MM.1S (cell line): ENCODE data around the gene CBARP.

Source experiments
- EZH2 ChIP-seq: fragments of 300-600 bp; sonication (generic); optimal IDR thresholded peaks from 2 replicates; pipeline ENCODE3; 2017; ENCODE audit warnings: low read depth, mild to moderate bottlenecking, antibody characterized with exemption, low read length, mixed read lengths
- EZH2phosphoT487 ChIP-seq: fragments of 300-600 bp; sonication (generic); IDR thresholded peaks from 2 replicates; pipeline ENCODE4 v1.6.1; 2018; ENCODE audit warnings: antibody characterized with exemption, low read length
- TF ChIP-seq, protein P1 (sequence below): fragments of 300-600 bp; sonication (generic); IDR thresholded peaks from 2 replicates; pipeline ENCODE4 v1.5.1; 2016; ENCODE audit warnings: antibody characterized with exemption, low read length, mixed read lengths

DNA sequence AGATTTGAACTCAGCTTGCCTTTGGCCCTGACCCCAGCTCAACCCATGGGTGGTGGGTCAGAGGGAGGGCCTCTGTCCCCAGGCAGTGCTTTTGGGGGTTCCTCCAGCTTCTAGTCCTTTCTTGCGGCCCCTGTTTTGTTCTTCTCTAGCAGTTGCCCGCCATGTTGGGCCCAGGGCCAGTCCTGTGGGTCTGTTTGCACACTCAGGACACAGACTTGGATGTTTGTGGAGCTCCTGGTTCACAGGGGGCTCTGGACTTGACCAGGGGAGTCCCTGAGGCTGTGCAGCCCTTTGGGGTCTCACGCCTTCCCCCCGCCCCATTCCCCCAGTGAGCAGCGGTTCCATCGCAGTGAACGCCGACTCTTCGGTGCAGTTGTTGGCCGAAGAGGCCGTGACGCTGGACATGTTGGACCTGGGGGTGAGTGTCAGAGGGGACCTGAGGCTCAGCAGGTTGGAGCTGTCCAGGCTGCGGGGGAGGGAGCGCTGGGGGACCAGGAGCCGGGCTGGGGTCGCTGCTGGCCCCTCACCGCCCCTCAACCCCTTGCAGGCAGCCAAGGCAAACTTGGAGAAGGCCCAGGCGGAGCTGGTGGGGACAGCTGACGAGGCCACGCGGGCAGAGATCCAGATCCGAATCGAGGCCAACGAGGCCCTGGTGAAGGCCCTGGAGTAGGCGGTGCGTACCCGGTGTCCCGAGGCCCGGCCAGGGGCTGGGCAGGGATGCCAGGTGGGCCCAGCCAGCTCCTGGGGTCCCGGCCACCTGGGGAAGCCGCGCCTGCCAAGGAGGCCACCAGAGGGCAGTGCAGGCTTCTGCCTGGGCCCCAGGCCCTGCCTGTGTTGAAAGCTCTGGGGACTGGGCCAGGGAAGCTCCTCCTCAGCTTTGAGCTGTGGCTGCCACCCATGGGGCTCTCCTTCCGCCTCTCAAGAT lies 6.2 kb upstream of the CBARP start:
- TF ChIP-seq, protein P1, sequence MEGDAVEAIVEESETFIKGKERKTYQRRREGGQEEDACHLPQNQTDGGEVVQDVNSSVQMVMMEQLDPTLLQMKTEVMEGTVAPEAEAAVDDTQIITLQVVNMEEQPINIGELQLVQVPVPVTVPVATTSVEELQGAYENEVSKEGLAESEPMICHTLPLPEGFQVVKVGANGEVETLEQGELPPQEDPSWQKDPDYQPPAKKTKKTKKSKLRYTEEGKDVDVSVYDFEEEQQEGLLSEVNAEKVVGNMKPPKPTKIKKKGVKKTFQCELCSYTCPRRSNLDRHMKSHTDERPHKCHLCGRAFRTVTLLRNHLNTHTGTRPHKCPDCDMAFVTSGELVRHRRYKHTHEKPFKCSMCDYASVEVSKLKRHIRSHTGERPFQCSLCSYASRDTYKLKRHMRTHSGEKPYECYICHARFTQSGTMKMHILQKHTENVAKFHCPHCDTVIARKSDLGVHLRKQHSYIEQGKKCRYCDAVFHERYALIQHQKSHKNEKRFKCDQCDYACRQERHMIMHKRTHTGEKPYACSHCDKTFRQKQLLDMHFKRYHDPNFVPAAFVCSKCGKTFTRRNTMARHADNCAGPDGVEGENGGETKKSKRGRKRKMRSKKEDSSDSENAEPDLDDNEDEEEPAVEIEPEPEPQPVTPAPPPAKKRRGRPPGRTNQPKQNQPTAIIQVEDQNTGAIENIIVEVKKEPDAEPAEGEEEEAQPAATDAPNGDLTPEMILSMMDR, result peak; percentile 97
- TF ChIP-seq EZH2, result no peak
- no peak for TF ChIP-seq EZH2phosphoT487
